ENCODE measurements around the gene ENSA. TPM values are rescaled to one million over a fixed set of nuclear protein-coding genes. Genes with fewer than 3 reads are reported as not detected.
"Not testable (repeated sequence)": the region's sequence is repeated elsewhere in the genome, so short reads cannot be mapped to it uniquely, and the experiment has no call there.

The ENSA gene, protein sequence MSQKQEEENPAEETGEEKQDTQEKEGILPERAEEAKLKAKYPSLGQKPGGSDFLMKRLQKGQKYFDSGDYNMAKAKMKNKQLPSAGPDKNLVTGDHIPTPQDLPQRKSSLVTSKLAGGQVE
- polyA plus RNA-seq (2012; ENCODE audit: low read depth, missing spikeins) = 196 TPM

DNA sequence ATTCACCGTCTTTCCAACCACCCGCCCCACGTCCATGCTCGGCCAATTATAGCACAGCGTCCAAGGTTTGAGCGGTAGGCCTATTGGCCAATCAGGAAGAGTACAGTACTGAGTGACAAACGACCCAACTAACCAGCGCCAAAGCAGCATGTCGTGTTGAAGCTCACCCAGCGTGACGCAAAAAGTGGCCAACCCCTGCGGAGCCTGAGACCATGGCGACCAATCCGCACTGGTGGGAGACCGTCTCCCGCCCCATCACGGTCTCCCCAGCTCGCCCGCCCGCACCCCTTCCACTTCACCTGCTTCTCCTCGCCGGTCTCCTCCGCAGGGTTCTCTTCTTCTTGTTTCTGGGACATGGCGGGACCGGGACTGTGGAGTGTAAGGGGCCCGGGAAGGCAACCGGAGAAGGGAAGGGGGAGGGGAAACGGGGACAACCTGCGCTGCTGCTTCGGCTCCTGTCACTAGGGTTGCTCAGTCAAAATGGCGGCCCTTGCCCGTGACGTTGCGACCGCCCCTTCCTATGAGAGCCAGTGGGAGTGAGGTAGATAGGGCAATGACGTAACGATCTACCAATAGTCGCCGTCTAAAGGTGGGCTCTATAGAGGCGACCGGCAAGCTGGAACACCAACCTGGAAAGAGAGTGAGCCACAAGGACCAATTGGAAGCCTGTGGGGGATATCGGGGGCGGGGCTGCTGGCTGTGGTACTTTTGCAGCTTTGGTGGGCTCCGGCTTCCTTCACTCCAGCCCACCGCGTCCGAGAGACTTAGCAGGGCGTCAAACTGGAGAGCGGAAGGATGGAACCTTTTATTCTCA is at the start of gene ENSA:
Gene ENSA, minus strand, starts transcription at position 498 of the 814 bp plus-strand sequence. Its CDS starts 142 bp downstream, at position 356.
- FAIRE-seq (peak; percentile 97), DNase-seq (ENCODE audit: insufficient read length, low spot score) (peak; percentile 74)
- TF ChIP-seq POU2F2 (IDR thresholded peaks at IDR 0.05; ENCODE audit: low read depth, low read length) (no peak), PAX5 (IDR thresholded peaks at IDR 0.05; ENCODE audit: insufficient read depth, low read length, severe bottlenecking) (peak; percentile 100), SPI1 (IDR thresholded peaks at IDR 0.05; ENCODE audit: low read depth, low read length) (no peak), POLR2AphosphoS5 (IDR thresholded peaks at IDR 0.05; ENCODE audit: low read depth, low read length) (peak; percentile 64; the same call in 1 of the 2 replicates), TAF1 (IDR thresholded peaks at IDR 0.05; ENCODE audit: low read depth, low read length) (peak; percentile 71), POLR2A (IDR thresholded peaks at IDR 0.05; ENCODE audit: low read depth, low read length) (peak; percentile 74)

DNA sequence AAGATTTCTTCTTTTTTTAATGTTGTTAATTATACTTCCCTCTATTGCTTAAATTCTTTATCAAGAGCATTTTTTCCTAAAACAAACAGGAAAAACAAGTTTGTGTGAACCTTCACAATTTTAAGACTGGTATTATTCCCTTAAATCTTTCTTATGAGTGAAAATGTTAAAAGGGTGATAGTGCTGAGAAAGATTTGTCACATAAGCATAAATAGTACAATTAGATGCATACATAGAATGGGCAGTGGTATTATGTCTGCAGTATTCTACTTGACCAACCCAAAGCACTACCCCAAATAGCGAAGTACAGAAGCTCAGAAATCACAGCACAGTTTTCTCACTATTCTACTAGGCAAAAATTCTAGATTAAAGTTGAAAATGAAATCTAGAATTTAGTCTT is 49.6 kb upstream of the ENSA start:
- DNase-seq (ENCODE audit: insufficient read length, low spot score) (no peak), FAIRE-seq (no peak)
- TF ChIP-seq TAF1 (IDR thresholded peaks at IDR 0.05; ENCODE audit: low read depth, low read length) (no peak), PAX5 (IDR thresholded peaks at IDR 0.05; ENCODE audit: insufficient read depth, low read length, severe bottlenecking) (no peak), SPI1 (IDR thresholded peaks at IDR 0.05; ENCODE audit: low read depth, low read length) (no peak), POU2F2 (IDR thresholded peaks at IDR 0.05; ENCODE audit: low read depth, low read length) (no peak), POLR2A (IDR thresholded peaks at IDR 0.05; ENCODE audit: low read depth, low read length) (no peak), POLR2AphosphoS5 (IDR thresholded peaks at IDR 0.05; ENCODE audit: low read depth, low read length) (no peak)

DNA sequence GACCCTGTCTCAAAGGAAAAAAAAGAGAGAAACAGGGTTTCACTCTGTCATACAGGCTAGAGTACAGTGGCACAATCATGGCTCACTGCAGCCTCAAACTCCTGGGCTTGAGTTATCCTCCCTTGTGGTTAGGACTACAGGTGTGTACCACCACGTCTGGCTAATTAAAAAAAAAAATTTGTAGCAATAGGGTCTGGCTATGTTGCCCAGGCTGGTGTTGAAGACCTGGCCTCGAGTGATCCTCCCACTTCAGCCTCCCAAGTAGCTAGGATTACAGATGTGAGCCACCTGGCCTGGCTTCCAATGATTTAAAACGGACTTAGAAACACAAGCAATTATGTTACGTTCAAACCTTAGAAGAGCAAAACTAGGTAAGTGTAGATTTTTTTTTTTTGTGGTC is 45.5 kb upstream of the ENSA start:
- no peak for DNase-seq (ENCODE audit: insufficient read length, low spot score)
- no peak for FAIRE-seq
- no peak for TF ChIP-seq POLR2A (IDR thresholded peaks at IDR 0.05; ENCODE audit: low read depth, low read length)
- no peak for TF ChIP-seq POU2F2 (IDR thresholded peaks at IDR 0.05; ENCODE audit: low read depth, low read length)
- TF ChIP-seq POLR2AphosphoS5 (IDR thresholded peaks at IDR 0.05; ENCODE audit: low read depth, low read length) = no peak
- TF ChIP-seq TAF1 (IDR thresholded peaks at IDR 0.05; ENCODE audit: low read depth, low read length) = no peak
- no peak for TF ChIP-seq SPI1 (IDR thresholded peaks at IDR 0.05; ENCODE audit: low read depth, low read length)
- no peak for TF ChIP-seq PAX5 (IDR thresholded peaks at IDR 0.05; ENCODE audit: insufficient read depth, low read length, severe bottlenecking)

DNA sequence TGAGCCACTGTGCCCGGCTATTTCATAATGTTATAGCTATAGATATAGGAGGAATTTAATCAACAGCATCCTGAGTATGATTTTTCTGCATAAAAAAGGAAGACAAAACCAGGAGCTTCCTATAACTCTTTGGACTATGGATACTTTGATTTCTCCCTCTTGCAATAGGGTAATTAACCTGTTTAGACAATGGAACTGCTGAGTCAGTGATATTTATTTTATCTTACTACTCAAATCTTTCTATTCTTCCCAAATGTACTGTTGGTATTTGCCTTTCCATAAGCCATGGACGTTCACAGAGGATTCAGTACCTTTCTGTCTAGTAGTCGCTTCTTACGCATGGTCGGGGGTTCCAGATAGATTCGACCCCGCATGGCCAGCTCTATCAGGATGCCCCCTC is 33.9 kb upstream of the ENSA start:
- FAIRE-seq (no peak), DNase-seq (ENCODE audit: insufficient read length, low spot score) (no peak)
- TF ChIP-seq TAF1 (IDR thresholded peaks at IDR 0.05; ENCODE audit: low read depth, low read length) = no peak
- TF ChIP-seq SPI1 (IDR thresholded peaks at IDR 0.05; ENCODE audit: low read depth, low read length) = no peak
- no peak for TF ChIP-seq PAX5 (IDR thresholded peaks at IDR 0.05; ENCODE audit: insufficient read depth, low read length, severe bottlenecking)
- no peak for TF ChIP-seq POLR2AphosphoS5 (IDR thresholded peaks at IDR 0.05; ENCODE audit: low read depth, low read length)
- no peak for TF ChIP-seq POU2F2 (IDR thresholded peaks at IDR 0.05; ENCODE audit: low read depth, low read length)
- no peak for TF ChIP-seq POLR2A (IDR thresholded peaks at IDR 0.05; ENCODE audit: low read depth, low read length)

DNA sequence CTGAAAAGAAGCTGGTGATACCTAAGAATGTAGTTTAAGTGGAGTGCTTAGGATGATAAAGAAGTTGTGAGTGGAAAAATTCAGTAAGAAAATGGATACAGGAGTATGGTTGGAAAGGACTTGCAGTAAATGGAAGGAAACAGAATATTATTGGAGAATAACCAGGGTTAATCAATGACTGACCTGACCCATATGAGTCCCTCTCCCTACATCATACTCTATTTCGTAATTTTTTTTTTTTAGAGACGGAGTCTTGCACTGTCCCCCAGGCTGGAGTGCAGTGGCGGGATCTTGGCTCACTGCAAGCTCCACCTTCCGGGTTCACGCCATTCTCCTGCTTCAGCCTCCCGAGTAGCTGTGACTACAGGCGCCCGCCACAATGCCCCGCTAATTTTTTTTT is 33.4 kb upstream of the ENSA start:
- no peak for FAIRE-seq
- DNase-seq (ENCODE audit: insufficient read length, low spot score) = no peak
- TF ChIP-seq POLR2AphosphoS5 (IDR thresholded peaks at IDR 0.05; ENCODE audit: low read depth, low read length) (no peak), POU2F2 (IDR thresholded peaks at IDR 0.05; ENCODE audit: low read depth, low read length) (no peak), PAX5 (IDR thresholded peaks at IDR 0.05; ENCODE audit: insufficient read depth, low read length, severe bottlenecking) (no peak), SPI1 (IDR thresholded peaks at IDR 0.05; ENCODE audit: low read depth, low read length) (no peak)

DNA sequence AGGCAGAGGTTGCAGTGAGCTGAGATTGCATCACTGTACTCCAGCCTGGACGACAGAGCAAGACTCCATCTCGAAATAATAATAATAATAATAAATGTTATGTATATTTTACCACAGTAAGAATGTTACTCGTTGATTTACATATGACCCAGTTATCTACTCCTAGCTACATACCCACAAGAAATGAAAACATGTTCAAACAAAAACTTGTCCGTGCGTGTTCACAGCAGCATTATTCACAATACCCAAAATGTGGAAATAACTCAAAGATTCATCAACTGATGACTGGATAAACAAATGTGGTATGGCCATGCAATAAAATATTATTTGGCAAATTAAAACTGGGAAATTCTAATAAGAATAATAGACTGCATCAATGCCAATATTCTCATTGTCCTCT is 31.7 kb upstream of the ENSA start:
- FAIRE-seq = no peak
- DNase-seq (ENCODE audit: insufficient read length, low spot score) = no peak
- TF ChIP-seq SPI1 (IDR thresholded peaks at IDR 0.05; ENCODE audit: low read depth, low read length) = no peak
- no peak for TF ChIP-seq POU2F2 (IDR thresholded peaks at IDR 0.05; ENCODE audit: low read depth, low read length)

DNA sequence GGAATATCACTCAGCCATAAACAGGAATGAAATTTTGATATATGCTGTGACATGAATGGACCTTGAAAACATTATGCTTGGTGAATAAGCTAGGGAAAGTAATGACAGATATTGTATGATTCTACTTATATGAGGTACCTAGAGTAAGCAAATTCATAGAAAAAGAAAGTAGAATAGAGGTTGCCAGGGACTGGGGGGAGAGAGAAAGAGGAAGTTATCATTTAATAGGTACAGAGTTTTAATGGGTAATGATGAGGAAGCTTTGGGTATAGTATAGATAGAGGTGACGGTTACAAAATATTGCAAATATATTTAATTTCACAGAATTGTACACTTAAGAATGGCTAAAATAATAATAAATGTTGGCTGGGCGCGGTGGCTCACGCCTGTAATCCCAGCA is 31.2 kb upstream of the ENSA start:
- TF ChIP-seq SPI1 (IDR thresholded peaks at IDR 0.05; ENCODE audit: low read depth, low read length) (no peak), POU2F2 (IDR thresholded peaks at IDR 0.05; ENCODE audit: low read depth, low read length) (no peak), POLR2A (IDR thresholded peaks at IDR 0.05; ENCODE audit: low read depth, low read length) (no peak), TAF1 (IDR thresholded peaks at IDR 0.05; ENCODE audit: low read depth, low read length) (no peak), PAX5 (IDR thresholded peaks at IDR 0.05; ENCODE audit: insufficient read depth, low read length, severe bottlenecking) (no peak), POLR2AphosphoS5 (IDR thresholded peaks at IDR 0.05; ENCODE audit: low read depth, low read length) (no peak)
- DNase-seq (ENCODE audit: insufficient read length, low spot score) (no peak), FAIRE-seq (no peak)

DNA sequence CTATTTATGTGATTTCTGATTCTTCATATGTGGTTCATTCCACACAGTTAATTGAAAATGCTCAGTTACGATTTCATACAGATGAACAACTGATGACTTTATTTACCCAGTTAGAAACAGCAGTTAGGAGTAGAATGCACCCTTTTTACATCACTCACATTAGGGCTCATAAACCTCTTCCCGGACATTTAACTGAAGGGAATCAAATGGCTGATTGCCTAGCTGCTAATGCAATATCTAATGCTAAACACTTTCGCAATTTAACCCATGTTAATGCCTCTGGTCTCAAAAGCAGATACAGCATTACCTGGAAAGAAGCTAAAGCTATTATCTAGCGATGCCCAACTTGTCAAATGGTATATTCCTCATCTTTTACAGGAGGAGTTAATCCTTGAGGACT is 27.7 kb upstream of the ENSA start:
- not testable (repeated sequence) for DNase-seq (ENCODE audit: insufficient read length, low spot score); FAIRE-seq

DNA sequence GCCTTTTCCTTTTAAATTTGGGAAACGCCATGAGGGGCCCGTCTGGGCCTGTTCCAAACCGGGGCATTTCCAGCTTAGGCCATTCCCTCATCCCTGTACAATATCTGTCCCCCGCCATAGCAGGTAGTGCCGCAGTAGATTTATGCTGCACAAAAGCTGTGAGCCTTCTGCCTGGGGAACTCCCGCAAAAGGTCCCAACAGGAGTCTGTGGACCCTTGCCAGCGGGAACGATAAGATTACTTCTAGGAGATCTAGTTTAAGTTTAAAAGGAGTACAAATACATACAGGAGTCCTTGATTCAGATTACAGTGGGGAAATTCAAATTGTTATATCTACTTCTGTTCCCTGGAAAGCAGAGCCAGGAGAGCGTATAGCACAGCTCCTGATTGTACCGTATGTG is 25.2 kb upstream of the ENSA start:
- not testable (repeated sequence) for FAIRE-seq; DNase-seq (ENCODE audit: insufficient read length, low spot score)

DNA sequence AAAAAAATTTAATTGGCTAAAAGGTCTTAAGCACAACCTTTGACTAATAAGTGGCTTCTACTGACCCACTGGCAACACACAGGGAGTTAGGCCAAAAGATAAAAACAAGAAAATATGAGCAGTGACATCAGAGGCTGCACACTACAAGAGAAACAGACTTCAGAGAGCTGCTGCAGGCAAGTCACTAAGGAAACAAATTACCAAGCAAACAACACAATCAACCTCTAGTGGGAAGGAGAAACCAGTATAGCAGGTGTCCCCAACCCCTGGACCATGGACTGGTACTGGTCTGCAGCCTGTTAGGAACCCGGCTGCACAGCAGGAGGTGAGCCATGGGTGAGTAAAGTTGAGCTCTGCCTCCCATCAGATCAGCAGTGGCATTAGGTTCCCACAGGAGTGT is 20.8 kb upstream of the ENSA start:
- FAIRE-seq (no peak), DNase-seq (ENCODE audit: insufficient read length, low spot score) (no peak)
- TF ChIP-seq PAX5 (IDR thresholded peaks at IDR 0.05; ENCODE audit: insufficient read depth, low read length, severe bottlenecking) (no peak), POLR2A (IDR thresholded peaks at IDR 0.05; ENCODE audit: low read depth, low read length) (no peak), POU2F2 (IDR thresholded peaks at IDR 0.05; ENCODE audit: low read depth, low read length) (no peak), SPI1 (IDR thresholded peaks at IDR 0.05; ENCODE audit: low read depth, low read length) (no peak), POLR2AphosphoS5 (IDR thresholded peaks at IDR 0.05; ENCODE audit: low read depth, low read length) (no peak)

All from GM12891 (cell line).